LoVo (cell line): ENCODE results near the gene PZP.

Source experiments
- DNase-seq: peaks from one replicate; pipeline ENCODE4 v3.0.0-alpha.2; 2016; ENCODE audit warnings: low spot score

Gene PZP

DNA sequence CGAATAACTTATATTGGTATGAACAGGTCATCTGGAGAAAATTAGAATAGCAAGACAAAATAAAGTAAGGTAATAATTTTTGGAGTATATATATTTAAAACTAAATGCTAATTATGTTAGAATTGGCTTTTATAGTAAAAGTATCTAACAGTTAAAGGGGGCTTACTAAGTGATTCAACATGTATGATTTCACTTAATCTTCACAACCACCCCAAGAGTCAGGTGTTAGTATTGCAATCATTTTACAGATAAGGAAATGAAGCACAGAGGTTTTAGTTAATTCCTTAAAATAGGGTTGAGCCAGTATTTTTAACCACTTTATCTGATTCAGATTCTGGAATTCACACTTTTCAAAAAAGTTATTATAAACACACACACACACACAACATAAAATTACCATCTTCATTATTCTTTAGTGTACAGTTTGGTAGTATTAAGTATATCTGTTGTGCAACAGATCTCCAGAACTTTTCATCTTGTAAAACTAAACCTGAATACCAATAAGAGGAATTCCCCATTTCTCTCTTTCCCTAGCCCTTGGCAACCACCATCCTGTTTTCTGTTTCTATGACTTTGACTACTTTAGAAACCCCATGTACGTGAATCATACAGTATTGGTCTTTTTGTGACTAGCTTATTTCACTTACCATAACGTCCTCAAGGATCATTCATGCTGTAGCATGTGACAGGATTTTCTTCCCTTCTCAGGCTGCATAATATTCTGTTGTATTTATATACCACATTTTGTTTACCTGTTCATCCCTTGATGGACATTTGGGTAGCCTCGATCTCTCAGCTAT lies 104.9 kb downstream of the PZP start:
- no peak for DNase-seq

DNA sequence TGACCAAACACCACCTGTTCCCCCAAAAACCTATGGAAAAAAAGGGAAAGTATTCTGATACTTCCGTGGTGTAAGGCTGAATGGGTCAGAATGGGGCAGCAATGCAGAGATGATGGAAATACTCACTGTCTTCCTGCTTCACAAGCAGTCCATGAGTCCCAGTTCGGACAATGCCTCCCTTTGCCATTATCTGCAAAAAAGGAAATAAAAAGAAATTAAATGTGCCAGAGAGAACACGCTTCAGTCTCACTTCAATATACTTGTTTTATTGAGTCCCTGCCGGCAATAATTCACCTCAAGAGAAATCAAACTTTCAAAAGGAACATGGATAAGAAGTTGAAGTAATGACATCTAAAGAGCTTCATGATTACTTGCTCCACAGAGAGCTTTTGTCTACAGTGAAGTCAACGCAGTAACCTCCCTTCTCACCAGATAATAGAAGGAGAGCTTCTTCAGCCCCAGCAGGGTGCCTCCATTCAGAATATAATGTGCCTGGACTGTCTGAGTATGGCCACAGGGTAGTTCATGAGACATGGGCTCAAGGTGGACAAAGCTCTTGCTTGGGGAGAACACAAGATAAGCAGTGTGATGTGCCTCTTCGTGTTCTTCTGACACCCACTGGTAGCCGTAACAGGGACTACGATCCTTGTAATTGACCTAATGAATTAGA lies 107.0 kb downstream of the PZP start:
- DNase-seq = no peak

DNA sequence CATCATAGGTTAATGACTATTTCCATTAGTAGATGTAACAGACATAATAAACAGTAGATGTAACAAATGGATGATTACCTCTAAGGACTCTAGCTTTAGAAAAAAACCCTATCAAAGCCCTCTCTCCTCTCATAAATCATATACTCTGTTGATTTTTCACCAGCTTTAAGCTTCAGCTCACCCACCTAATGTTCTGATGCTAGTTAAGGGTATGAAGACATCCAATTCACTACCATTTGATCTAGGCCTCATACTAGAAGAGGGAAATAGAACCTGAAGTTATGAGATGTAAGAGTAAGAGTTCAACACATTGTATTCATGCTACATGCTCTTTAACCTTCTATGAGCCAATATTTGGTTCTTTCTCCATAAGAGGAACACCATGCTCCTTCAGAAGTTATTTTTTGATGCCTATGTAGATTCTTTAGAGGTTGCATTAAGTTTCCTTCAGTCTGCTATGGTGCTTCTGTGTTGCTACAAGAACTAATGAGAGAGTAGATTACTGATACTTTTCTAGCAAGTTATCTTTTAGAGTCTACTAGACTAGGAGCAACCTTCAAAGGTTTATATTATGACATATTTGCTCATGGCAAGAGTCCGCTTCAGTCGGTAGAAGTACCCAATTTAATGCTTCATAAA lies 108.5 kb downstream of the PZP start:
- no peak for DNase-seq
